ENCODE results near the gene TNFAIP8L2. TPM values are rescaled to one million over a fixed set of nuclear protein-coding genes. Genes with fewer than 3 reads are reported as not detected.

Gene TNFAIP8L2
- total RNA-seq, 1 donor from 2014 or later = not detected

- Mint-ChIP-seq H3K27ac (peak overlapping the region; percentile 60), H3K36me3 (peaks cover 34% of the 10 kb centered on the region), H3K9me3 (no peaks in the 10 kb centered on the region), H3K4me3 (peak overlapping the region; percentile 27), H3K27me3 (ENCODE audit: insufficient read depth, low read depth) (peaks cover 17% of the 10 kb centered on the region), H3K4me1 (peaks cover 11% of the 10 kb centered on the region)
- Histone ChIP-seq H3K4me3 (no peak overlapping the region), H3K4me1 (peaks cover 11% of the 10 kb centered on the region), H4K20me1 (ENCODE audit: low read depth) (no peaks in the 10 kb centered on the region), H3F3A (ENCODE audit: low read depth) (peaks cover 17% of the 10 kb centered on the region), H3K27me3 (peaks cover 40% of the 10 kb centered on the region), H2AFZ (replicated peaks) (no peak overlapping the region), H3K79me2 (ENCODE audit: low read depth) (no peaks in the 10 kb centered on the region), H3K36me3 (no peaks in the 10 kb centered on the region), H3K4me2 (no peak overlapping the region), H3K9ac (no peak overlapping the region), H3K27ac (no peak overlapping the region), H3K9me3 (ENCODE audit: low read depth) (no peaks in the 10 kb centered on the region)
- DNase-seq (ENCODE audit: low spot score) = no peak
- TF ChIP-seq EZH2phosphoT487 (IDR thresholded peaks at IDR 0.05) = no peak
- TF ChIP-seq, protein P1, sequence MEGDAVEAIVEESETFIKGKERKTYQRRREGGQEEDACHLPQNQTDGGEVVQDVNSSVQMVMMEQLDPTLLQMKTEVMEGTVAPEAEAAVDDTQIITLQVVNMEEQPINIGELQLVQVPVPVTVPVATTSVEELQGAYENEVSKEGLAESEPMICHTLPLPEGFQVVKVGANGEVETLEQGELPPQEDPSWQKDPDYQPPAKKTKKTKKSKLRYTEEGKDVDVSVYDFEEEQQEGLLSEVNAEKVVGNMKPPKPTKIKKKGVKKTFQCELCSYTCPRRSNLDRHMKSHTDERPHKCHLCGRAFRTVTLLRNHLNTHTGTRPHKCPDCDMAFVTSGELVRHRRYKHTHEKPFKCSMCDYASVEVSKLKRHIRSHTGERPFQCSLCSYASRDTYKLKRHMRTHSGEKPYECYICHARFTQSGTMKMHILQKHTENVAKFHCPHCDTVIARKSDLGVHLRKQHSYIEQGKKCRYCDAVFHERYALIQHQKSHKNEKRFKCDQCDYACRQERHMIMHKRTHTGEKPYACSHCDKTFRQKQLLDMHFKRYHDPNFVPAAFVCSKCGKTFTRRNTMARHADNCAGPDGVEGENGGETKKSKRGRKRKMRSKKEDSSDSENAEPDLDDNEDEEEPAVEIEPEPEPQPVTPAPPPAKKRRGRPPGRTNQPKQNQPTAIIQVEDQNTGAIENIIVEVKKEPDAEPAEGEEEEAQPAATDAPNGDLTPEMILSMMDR (IDR thresholded peaks at IDR 0.05) = peak; percentile 10
These were observed 20.7 kb upstream of the TNFAIP8L2 start for GRCh38 chr1:151135433-151136385.

DNA sequence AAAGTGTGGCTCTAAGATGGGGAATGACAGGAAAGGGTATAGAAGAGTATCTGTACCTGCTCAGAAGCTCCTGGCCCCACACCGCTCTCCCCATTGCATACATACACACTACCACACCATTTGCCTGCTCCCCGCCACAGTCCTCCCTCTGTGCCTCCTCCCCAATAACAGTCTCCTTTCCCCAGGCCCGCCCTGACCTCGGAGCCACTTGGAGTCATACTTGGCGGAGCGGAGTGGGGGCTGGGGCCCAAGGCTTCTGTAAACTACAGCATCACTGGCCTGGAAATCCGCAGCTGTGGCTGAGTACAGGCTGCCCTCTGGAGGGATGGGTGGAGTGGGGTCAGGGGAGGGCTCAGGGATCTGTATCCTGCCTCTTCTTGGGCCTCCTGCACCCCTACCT is 18.7 kb upstream of the TNFAIP8L2 start:
- H3K36me3 Mint-ChIP-seq = peaks cover 31% of the 10 kb centered on the region
- Histone ChIP-seq H3F3A (ENCODE audit: low read depth) (peaks cover 4% of the 10 kb centered on the region), H2AFZ (replicated peaks) (no peak overlapping the region), H3K9ac (no peak overlapping the region), H4K20me1 (ENCODE audit: low read depth) (peaks cover 7% of the 10 kb centered on the region), H3K4me3 (no peak overlapping the region), H3K36me3 (no peaks in the 10 kb centered on the region), H3K4me2 (no peak overlapping the region), H3K79me2 (ENCODE audit: low read depth) (no peaks in the 10 kb centered on the region), H3K4me1 (no peaks in the 10 kb centered on the region), H3K9me3 (ENCODE audit: low read depth) (no peaks in the 10 kb centered on the region), H3K27me3 (peaks cover 19% of the 10 kb centered on the region), H3K27ac (no peak overlapping the region)
- TF ChIP-seq, protein P1 (IDR thresholded peaks at IDR 0.05) = no peak
- TF ChIP-seq EZH2 (IDR thresholded peaks at IDR 0.05) (no peak), EZH2phosphoT487 (IDR thresholded peaks at IDR 0.05) (no peak)
- peaks cover 10% of the 10 kb centered on the region for H3K27me3 Mint-ChIP-seq (ENCODE audit: insufficient read depth, low read depth)
- DNase-seq (ENCODE audit: low spot score) = no peak
- H3K4me1 Mint-ChIP-seq = peaks cover 5% of the 10 kb centered on the region
- H3K27ac Mint-ChIP-seq = no peak overlapping the region
- H3K9me3 Mint-ChIP-seq = no peaks in the 10 kb centered on the region
- H3K4me3 Mint-ChIP-seq = no peak overlapping the region

DNA sequence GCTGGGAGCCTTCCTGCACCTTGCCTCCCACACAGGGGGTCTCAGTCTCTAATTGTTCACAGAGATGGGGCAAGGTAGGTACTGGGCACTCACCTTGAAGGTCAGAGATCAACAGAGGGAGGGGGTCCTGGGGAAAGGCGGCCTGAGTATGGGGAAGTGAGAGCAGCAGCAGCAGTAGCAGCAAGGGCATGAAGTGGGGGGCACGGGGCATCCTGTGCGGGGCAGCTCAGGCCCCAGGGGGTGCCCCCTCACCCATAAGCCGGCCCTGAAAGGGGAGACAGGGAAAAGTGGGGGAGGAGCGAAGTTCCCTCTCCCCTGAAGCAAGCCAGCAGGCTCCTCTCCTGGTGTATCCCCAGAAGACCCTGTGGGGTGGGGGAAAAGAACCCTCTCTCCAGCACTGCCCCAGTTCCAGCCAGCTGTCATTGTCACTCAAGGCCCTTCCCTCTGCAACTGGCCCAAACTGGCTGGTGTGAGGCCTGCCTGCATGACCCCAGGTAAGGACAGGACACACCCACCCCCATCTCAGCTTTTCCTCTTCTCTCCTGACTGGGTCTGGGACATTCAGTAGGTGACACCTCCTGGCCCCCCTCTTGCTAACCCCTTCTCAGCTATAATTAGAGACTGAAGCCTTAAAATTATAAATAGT is 13.9 kb upstream of the TNFAIP8L2 start:
- peak overlapping the region; percentile 18 for H3K27ac Mint-ChIP-seq
- H3K27me3 Mint-ChIP-seq (ENCODE audit: insufficient read depth, low read depth) = peaks cover 16% of the 10 kb centered on the region
- H3K36me3 ChIP-seq = no peaks in the 10 kb centered on the region
- peak overlapping the region; percentile 77 for H3K4me3 Mint-ChIP-seq
- peaks cover 21% of the 10 kb centered on the region for H3K27me3 ChIP-seq
- peaks cover 30% of the 10 kb centered on the region for H3K4me1 ChIP-seq
- no peaks in the 10 kb centered on the region for H3K79me2 ChIP-seq (ENCODE audit: low read depth)
- TF ChIP-seq EZH2 (IDR thresholded peaks at IDR 0.05) (no peak), EZH2phosphoT487 (IDR thresholded peaks at IDR 0.05) (no peak)
- TF ChIP-seq, protein P1 (IDR thresholded peaks at IDR 0.05) = no peak
- no peaks in the 10 kb centered on the region for H3K9me3 ChIP-seq (ENCODE audit: low read depth)
- peaks cover 21% of the 10 kb centered on the region for H3F3A ChIP-seq (ENCODE audit: low read depth)
- peaks cover 26% of the 10 kb centered on the region for H4K20me1 ChIP-seq (ENCODE audit: low read depth)
- H3K9me3 Mint-ChIP-seq = no peaks in the 10 kb centered on the region
- H3K9ac ChIP-seq = no peak overlapping the region
- H3K36me3 Mint-ChIP-seq = peaks cover 15% of the 10 kb centered on the region
- no peak overlapping the region for H3K4me2 ChIP-seq
- no peak overlapping the region for H2AFZ ChIP-seq (replicated peaks)
- no peak overlapping the region for H3K4me3 ChIP-seq
- DNase-seq (ENCODE audit: low spot score) = peak; percentile 5
- no peak overlapping the region for H3K27ac ChIP-seq
- H3K4me1 Mint-ChIP-seq = peaks cover 37% of the 10 kb centered on the region

All from neural progenitor cell (in vitro differentiated cells).